Measurements from ENCODE around the gene LMF2. TPM values are rescaled to one million over a fixed set of nuclear protein-coding genes. Genes with fewer than 3 reads are reported as not detected.
"Not testable (repeated sequence)": the region's sequence is repeated elsewhere in the genome, so short reads cannot be mapped to it uniquely, and the experiment has no call there.

LMF2 gene
- total RNA-seq, 1 donor from 2014 or later = 93.2 TPM

- H3K36me3 ChIP-seq (ENCODE audit: insufficient read depth, low read length) = no peaks in the 10 kb centered on the region
- H4K20me1 ChIP-seq (ENCODE audit: insufficient read depth, low read length) = no peaks in the 10 kb centered on the region
- Mint-ChIP-seq H3K4me3 (ENCODE audit: unreplicated experiment) (no peak overlapping the region), H3K27ac (ENCODE audit: unreplicated experiment) (peak overlapping the region; percentile 81), H3K27me3 (ENCODE audit: low read depth, unreplicated experiment) (peaks cover 12% of the 10 kb centered on the region), H3K9me3 (ENCODE audit: unreplicated experiment) (no peaks in the 10 kb centered on the region), H3K36me3 (ENCODE audit: low read depth, unreplicated experiment) (no peaks in the 10 kb centered on the region), H3K4me1 (ENCODE audit: low read depth, unreplicated experiment) (peaks cover 5% of the 10 kb centered on the region)
- H3K4me1 ChIP-seq (ENCODE audit: insufficient read depth, low read length) = peaks cover under 1% of the 10 kb centered on the region
- TF ChIP-seq EZH2 (IDR thresholded peaks at IDR 0.05; ENCODE audit: insufficient read depth, low read length) = no peak
- TF ChIP-seq CTCF (IDR thresholded peaks at IDR 0.05; ENCODE audit: insufficient read depth, low read depth, low read length) = no peak
- FAIRE-seq = no peak
- peaks cover 14% of the 10 kb centered on the region for H3K27me3 ChIP-seq (ENCODE audit: insufficient read depth, low read length)
- H2AFZ ChIP-seq (ENCODE audit: low read depth, low read length) = no peak overlapping the region
- no peak overlapping the region for H3K4me2 ChIP-seq (ENCODE audit: low read length)
- DNase-seq (ENCODE audit: low read depth) = no peak
- no peaks in the 10 kb centered on the region for H3K9me3 ChIP-seq (ENCODE audit: insufficient read depth, low read depth, low read length)
- H3K4me3 ChIP-seq (ENCODE audit: insufficient read depth, low read depth, low read length) = no peak overlapping the region
- H3K9ac ChIP-seq (ENCODE audit: low read length) = no peak overlapping the region
- no peaks in the 10 kb centered on the region for H3K79me2 ChIP-seq (ENCODE audit: insufficient read depth, low read length)
- no peak overlapping the region for H3K27ac ChIP-seq (ENCODE audit: low read depth, low read length)
Observed at GRCh38 chr22:50544746-50545253, 37.3 kb upstream of the LMF2 start.

- Histone ChIP-seq H2AFZ (ENCODE audit: low read depth, low read length) (peak overlapping the region; percentile 66), H4K20me1 (ENCODE audit: insufficient read depth, low read length) (no peaks in the 10 kb centered on the region), H3K4me3 (ENCODE audit: insufficient read depth, low read depth, low read length) (peak overlapping the region; percentile 23), H3K4me1 (ENCODE audit: insufficient read depth, low read length) (peaks cover 3% of the 10 kb centered on the region), H3K9me3 (ENCODE audit: insufficient read depth, low read depth, low read length) (no peaks in the 10 kb centered on the region), H3K9ac (ENCODE audit: low read length) (no peak overlapping the region), H3K79me2 (ENCODE audit: insufficient read depth, low read length) (no peaks in the 10 kb centered on the region), H3K27me3 (ENCODE audit: insufficient read depth, low read length) (peaks cover 13% of the 10 kb centered on the region), H3K4me2 (ENCODE audit: low read length) (peak overlapping the region; percentile 73), H3K36me3 (ENCODE audit: insufficient read depth, low read length) (no peaks in the 10 kb centered on the region), H3K27ac (ENCODE audit: low read depth, low read length) (no peak overlapping the region)
- H3K27ac Mint-ChIP-seq (ENCODE audit: unreplicated experiment) = no peak overlapping the region
- H3K27me3 Mint-ChIP-seq (ENCODE audit: low read depth, unreplicated experiment) = peaks cover 12% of the 10 kb centered on the region
- TF ChIP-seq EZH2 (IDR thresholded peaks at IDR 0.05; ENCODE audit: insufficient read depth, low read length) = no peak
- peak; percentile 33 for TF ChIP-seq CTCF (IDR thresholded peaks at IDR 0.05; ENCODE audit: insufficient read depth, low read depth, low read length)
- DNase-seq (ENCODE audit: low read depth) (peak; percentile 36), FAIRE-seq (no peak)
- H3K36me3 Mint-ChIP-seq (ENCODE audit: low read depth, unreplicated experiment) = no peaks in the 10 kb centered on the region
- H3K4me3 Mint-ChIP-seq (ENCODE audit: unreplicated experiment) = no peak overlapping the region
- H3K4me1 Mint-ChIP-seq (ENCODE audit: low read depth, unreplicated experiment) = peaks cover 8% of the 10 kb centered on the region
- no peaks in the 10 kb centered on the region for H3K9me3 Mint-ChIP-seq (ENCODE audit: unreplicated experiment)
Observed at GRCh38 chr22:50544078-50544745, 36.7 kb upstream of the LMF2 start.

GRCh38 chr22:50542416-50542927 lies 35.0 kb upstream of the LMF2 start:
- Histone ChIP-seq H3K4me2 (ENCODE audit: low read length) (no peak overlapping the region), H3K36me3 (ENCODE audit: insufficient read depth, low read length) (no peaks in the 10 kb centered on the region), H4K20me1 (ENCODE audit: insufficient read depth, low read length) (no peaks in the 10 kb centered on the region), H3K27me3 (ENCODE audit: insufficient read depth, low read length) (peaks cover 6% of the 10 kb centered on the region), H3K79me2 (ENCODE audit: insufficient read depth, low read length) (no peaks in the 10 kb centered on the region), H3K4me3 (ENCODE audit: insufficient read depth, low read depth, low read length) (no peak overlapping the region), H2AFZ (ENCODE audit: low read depth, low read length) (no peak overlapping the region), H3K9me3 (ENCODE audit: insufficient read depth, low read depth, low read length) (no peaks in the 10 kb centered on the region), H3K27ac (ENCODE audit: low read depth, low read length) (no peak overlapping the region), H3K4me1 (ENCODE audit: insufficient read depth, low read length) (peaks cover 3% of the 10 kb centered on the region), H3K9ac (ENCODE audit: low read length) (no peak overlapping the region)
- FAIRE-seq (no peak), DNase-seq (ENCODE audit: low read depth) (no peak)
- Mint-ChIP-seq H3K4me3 (ENCODE audit: unreplicated experiment) (no peak overlapping the region), H3K4me1 (ENCODE audit: low read depth, unreplicated experiment) (peaks cover 9% of the 10 kb centered on the region), H3K36me3 (ENCODE audit: low read depth, unreplicated experiment) (no peaks in the 10 kb centered on the region), H3K27ac (ENCODE audit: unreplicated experiment) (no peak overlapping the region), H3K9me3 (ENCODE audit: unreplicated experiment) (no peaks in the 10 kb centered on the region), H3K27me3 (ENCODE audit: low read depth, unreplicated experiment) (peaks cover 14% of the 10 kb centered on the region)
- no peak for TF ChIP-seq EZH2 (IDR thresholded peaks at IDR 0.05; ENCODE audit: insufficient read depth, low read length)
- no peak for TF ChIP-seq CTCF (IDR thresholded peaks at IDR 0.05; ENCODE audit: insufficient read depth, low read depth, low read length)

DNA sequence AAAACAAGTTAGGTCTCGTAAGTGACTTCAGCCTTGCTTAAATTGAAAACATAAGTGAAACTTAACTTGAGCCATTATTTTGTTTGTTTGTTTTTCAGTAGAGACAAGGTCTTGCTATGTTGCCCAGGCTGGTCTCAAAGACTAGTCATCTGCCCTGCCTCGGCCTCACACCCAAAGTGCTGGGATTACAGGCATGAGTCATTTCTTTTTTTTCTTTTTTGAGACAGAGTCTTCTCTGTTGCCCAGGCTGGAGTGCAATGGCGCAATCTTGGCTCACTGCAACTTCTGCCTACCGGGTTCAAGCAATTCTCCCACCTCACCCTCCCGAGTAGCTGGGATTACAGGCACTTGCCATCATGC lies 34.1 kb upstream of the LMF2 start:
- H3K27ac Mint-ChIP-seq (ENCODE audit: unreplicated experiment) = not testable (repeated sequence)
- H3K27me3 Mint-ChIP-seq (ENCODE audit: low read depth, unreplicated experiment) = peaks cover 14% of the 10 kb centered on the region
- DNase-seq (ENCODE audit: low read depth) = peak; percentile 47

More for the DNA sequence above, 34.1 kb upstream of the LMF2 start:
- H3K36me3 ChIP-seq (ENCODE audit: insufficient read depth, low read length); H3K36me3 Mint-ChIP-seq (ENCODE audit: low read depth, unreplicated experiment); H3K79me2 ChIP-seq (ENCODE audit: insufficient read depth, low read length); H3K9me3 Mint-ChIP-seq (ENCODE audit: unreplicated experiment); H3K27me3 ChIP-seq (ENCODE audit: insufficient read depth, low read length); H3K4me2 ChIP-seq (ENCODE audit: low read length); H3K4me1 ChIP-seq (ENCODE audit: insufficient read depth, low read length); H3K4me3 Mint-ChIP-seq (ENCODE audit: unreplicated experiment); H3K4me3 ChIP-seq (ENCODE audit: insufficient read depth, low read depth, low read length); H3K27ac ChIP-seq (ENCODE audit: low read depth, low read length); H4K20me1 ChIP-seq (ENCODE audit: insufficient read depth, low read length); H3K4me1 Mint-ChIP-seq (ENCODE audit: low read depth, unreplicated experiment); H2AFZ ChIP-seq (ENCODE audit: low read depth, low read length); H3K9me3 ChIP-seq (ENCODE audit: insufficient read depth, low read depth, low read length); H3K9ac ChIP-seq (ENCODE audit: low read length): not testable (repeated sequence)
- FAIRE-seq = peak; percentile 20
